Small intestine (tissue), 7 donors: ENCODE measurements around the gene MAS1L. TPM values are rescaled to one million over a fixed set of nuclear protein-coding genes. Genes with fewer than 3 reads are reported as not detected.

Source experiments
- DNase-seq, 2 donors: peaks; one replicate each; pipeline versions ENCODE4 v3.0.0 to v3.0.0-alpha.2; 2013
- FAIRE-seq: peaks from 2 replicates; lab custom pipeline; 2012; peaks lifted over from hg19 to GRCh38; lab: Jason Lieb, UNC
- H3K27ac ChIP-seq, 3 donors: one replicate each; pipeline ENCODE4 v1.5.1; 2013; ENCODE audit warnings: low read length in 2 of 3, mild to moderate bottlenecking in 2 of 3, control low read depth in 1 of 3, inconsistent platforms in 1 of 3, low read depth in 1 of 3, moderate library complexity in 1 of 3
- H3K27me3 ChIP-seq, 3 donors: one replicate each; pipeline ENCODE4 v1.6.1; 2013; ENCODE audit warnings: low read length in 3 of 3, inconsistent platforms in 1 of 3; ENCODE audit not compliant: control insufficient read depth in 3 of 3, insufficient read depth in 3 of 3
- H3K36me3 ChIP-seq, 3 donors: one replicate each; pipeline ENCODE4 v1.6.1; 2013; ENCODE audit warnings: low read length in 3 of 3, inconsistent platforms in 1 of 3, low read depth in 1 of 3, mild to moderate bottlenecking in 1 of 3, moderate library complexity in 1 of 3; ENCODE audit not compliant: control insufficient read depth in 3 of 3, insufficient read depth in 2 of 3
- H3K4me1 ChIP-seq, 3 donors: one replicate each; pipeline ENCODE4 v1.6.1; 2013; ENCODE audit warnings: low read length in 2 of 3, inconsistent platforms in 1 of 3, low read depth in 1 of 3, mild to moderate bottlenecking in 1 of 3, moderate library complexity in 1 of 3; ENCODE audit not compliant: control insufficient read depth in 3 of 3, insufficient read depth in 2 of 3
- H3K4me3 ChIP-seq, 3 donors: one replicate each; pipeline ENCODE4 v1.5.1; 2013; ENCODE audit warnings: low read length in 3 of 3, control low read depth in 1 of 3, inconsistent platforms in 1 of 3, low read depth in 1 of 3, mild to moderate bottlenecking in 1 of 3, moderate library complexity in 1 of 3
- H3K9me3 ChIP-seq, 2 donors: one replicate each; pipeline ENCODE4 v1.6.1; 2013; ENCODE audit warnings: low read depth in 1 of 2, low read length in 1 of 2; ENCODE audit not compliant: control insufficient read depth in 2 of 2, insufficient read depth in 1 of 2
- WGBS, 3 donors: extraction: QIAGEN DNeasy Blood & Tissue Kit; methylation state at CpG; one replicate each; pipeline ENCODE4 v1.1.7; 2013; 5-methylcytosine and 5-hydroxymethylcytosine counted together
- polyA plus RNA-seq, 4 donors: library from polyadenylated mRNA; stranded (reverse) in 3 of 4; unstranded in 1 of 4; fragments of 200-250 nt in 3 of 4; fragments of 120-200 nt in 1 of 4; gene quantifications; one replicate each; pipeline versions ENCODE4 v1.2.1 to v1.2.3, GENCODE V29; 2013
- donor health status: healthy with polysubstance abuse.
- donor health status: control.
- donor health status: control.
- donor health status: Bipolar disorder and iron deficiency.
- donor health status: healthy.

MAS1L gene
- polyA plus RNA-seq, 4 donors, result not detected

DNA sequence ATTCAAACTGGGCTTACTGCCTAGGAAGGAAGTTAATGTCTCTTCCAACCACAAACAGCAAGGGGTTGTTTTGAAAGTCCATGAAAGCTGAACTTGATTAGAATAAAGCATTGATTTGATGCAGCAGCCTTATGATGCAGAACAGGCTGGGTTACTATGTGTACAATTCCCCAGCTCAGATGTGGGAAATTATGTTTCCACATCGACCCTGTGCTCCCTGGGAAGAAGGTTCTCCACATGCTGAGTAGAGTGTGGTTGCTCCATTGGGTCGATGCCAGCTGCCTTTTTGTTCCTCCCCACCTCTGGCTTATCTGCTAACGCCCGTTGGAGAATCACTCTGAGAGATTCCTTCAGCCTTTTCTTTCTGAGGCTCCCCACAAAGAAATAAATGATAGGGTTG lies 1.2 kb downstream of the MAS1L start:
- H3K27me3 ChIP-seq, result no peaks in the 10 kb centered on the region
- H3K36me3 ChIP-seq, result no peaks in the 10 kb centered on the region
- WGBS, 3 donors, result 34 to 52% (median 49%) methylated on average over 4 of the region's 4 CpGs
- no peaks in the 10 kb centered on the region for H3K9me3 ChIP-seq
- FAIRE-seq, result no peak
- H3K4me1 ChIP-seq, result no peaks in the 10 kb centered on the region
- H3K27ac ChIP-seq, result no peak overlapping the region
- no peak overlapping the region for H3K4me3 ChIP-seq
- no peak for DNase-seq

DNA sequence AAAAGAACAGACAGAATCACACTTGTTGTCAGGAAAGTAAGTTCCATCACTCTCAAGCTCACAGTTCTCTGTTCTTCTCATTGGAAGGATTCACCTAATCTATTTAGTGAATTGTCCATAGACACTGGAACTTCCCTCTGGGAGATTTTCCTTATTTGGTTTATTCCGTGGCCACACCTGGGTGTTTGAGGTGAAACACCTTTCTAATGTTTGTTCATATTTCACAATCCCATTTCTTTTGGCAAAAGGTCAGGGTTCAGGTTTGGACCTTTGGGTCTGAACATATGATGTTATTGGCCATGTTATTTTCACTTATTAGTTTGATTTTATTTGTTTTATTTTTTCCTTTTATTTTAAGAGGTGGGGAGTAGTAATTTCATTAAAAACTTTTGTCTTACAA lies 4.0 kb downstream of the MAS1L start:
- no peak overlapping the region for H3K27ac ChIP-seq
- no peaks in the 10 kb centered on the region for H3K27me3 ChIP-seq
- no peak for FAIRE-seq
- no peak for DNase-seq
- no peak overlapping the region for H3K4me3 ChIP-seq
- no peaks in the 10 kb centered on the region for H3K36me3 ChIP-seq
- 26 to 75% (median 26%) methylated on average over 1 of the region's 1 CpG for WGBS, 3 donors
- H3K4me1 ChIP-seq, result no peaks in the 10 kb centered on the region
- no peaks in the 10 kb centered on the region for H3K9me3 ChIP-seq

DNA sequence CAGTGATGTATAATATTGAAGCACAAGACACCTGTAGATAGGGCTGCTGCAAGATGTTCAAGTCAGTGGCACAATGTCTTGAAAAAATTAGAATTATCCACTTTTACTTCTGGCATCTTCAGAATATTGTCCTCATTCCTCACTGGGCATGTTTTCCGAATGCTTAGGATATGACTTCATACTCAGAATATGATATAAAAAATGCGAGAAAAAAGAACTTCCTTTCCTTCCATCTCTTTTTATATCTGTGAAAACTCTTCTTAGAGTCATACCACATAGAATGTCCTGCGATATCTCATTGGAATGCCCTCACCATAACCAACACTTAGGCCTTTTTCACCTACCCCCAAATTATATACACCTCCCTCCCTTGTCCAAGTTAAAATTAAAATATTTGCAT lies 4.6 kb downstream of the MAS1L start:
- no peak for DNase-seq
- no peaks in the 10 kb centered on the region for H3K4me1 ChIP-seq
- FAIRE-seq, result no peak
- WGBS, 3 donors, result 79 to 84% (median 83%) methylated on average over 3 of the region's 3 CpGs
- H3K27me3 ChIP-seq, result no peaks in the 10 kb centered on the region
- H3K9me3 ChIP-seq, result no peaks in the 10 kb centered on the region
- H3K36me3 ChIP-seq, result no peaks in the 10 kb centered on the region
- H3K4me3 ChIP-seq, result no peak overlapping the region
- H3K27ac ChIP-seq, result no peak overlapping the region

DNA sequence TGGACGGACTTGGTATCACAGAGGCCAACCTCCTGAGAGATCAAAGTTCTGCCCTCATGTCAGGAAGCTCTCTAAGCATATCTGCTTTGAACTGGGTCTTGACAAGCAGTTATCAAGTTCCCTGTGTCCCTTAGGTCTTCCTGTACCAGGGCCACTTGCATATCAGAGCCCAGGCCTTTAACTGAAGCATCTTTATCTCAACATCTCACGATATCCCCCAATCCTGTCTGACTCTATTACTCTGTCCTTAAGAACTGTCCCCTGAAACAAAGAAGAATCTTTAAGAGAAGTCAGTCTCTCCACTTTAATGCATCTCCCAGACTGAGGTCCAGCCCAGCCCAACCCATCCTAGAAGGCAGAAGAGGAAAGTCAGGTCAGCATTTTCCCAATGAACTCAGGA lies 8.2 kb downstream of the MAS1L start:
- H3K27ac ChIP-seq, result no peak overlapping the region
- H3K9me3 ChIP-seq, result no peaks in the 10 kb centered on the region
- DNase-seq, result no peak
- no peak for FAIRE-seq
- no peaks in the 10 kb centered on the region for H3K27me3 ChIP-seq
- 58 to 74% (median 68%) methylated on average over 2 of the region's 2 CpGs for WGBS, 3 donors
- no peak overlapping the region for H3K4me3 ChIP-seq
- no peaks in the 10 kb centered on the region for H3K4me1 ChIP-seq
- no peaks in the 10 kb centered on the region for H3K36me3 ChIP-seq

DNA sequence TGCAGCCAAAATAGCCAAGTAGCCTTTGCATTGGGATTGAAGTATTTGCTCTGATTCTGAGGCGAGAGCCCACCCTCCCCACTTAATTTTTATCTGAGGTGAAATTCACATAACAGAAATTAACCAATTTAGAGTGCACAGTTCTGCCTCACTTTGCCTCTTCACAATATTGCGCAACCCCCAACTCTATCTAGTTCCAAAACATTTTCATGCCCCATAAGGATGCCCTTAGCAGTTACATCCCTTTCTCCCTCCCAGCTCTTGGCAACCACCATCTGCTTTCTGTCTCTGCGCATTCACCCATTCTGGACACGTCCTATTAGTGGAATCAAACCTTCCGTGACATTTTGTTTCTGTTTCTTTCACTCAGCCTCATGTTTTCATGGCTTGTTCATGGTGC lies 9.0 kb downstream of the MAS1L start:
- FAIRE-seq, result no peak
- no peak for DNase-seq
- H3K4me1 ChIP-seq, result no peaks in the 10 kb centered on the region
- H3K36me3 ChIP-seq, result no peaks in the 10 kb centered on the region
- WGBS, 3 donors, result 57 to 79% (median 77%) methylated on average over 5 of the region's 5 CpGs
- no peak overlapping the region for H3K27ac ChIP-seq
- H3K4me3 ChIP-seq, result no peak overlapping the region
- no peaks in the 10 kb centered on the region for H3K27me3 ChIP-seq
- no peaks in the 10 kb centered on the region for H3K9me3 ChIP-seq

DNA sequence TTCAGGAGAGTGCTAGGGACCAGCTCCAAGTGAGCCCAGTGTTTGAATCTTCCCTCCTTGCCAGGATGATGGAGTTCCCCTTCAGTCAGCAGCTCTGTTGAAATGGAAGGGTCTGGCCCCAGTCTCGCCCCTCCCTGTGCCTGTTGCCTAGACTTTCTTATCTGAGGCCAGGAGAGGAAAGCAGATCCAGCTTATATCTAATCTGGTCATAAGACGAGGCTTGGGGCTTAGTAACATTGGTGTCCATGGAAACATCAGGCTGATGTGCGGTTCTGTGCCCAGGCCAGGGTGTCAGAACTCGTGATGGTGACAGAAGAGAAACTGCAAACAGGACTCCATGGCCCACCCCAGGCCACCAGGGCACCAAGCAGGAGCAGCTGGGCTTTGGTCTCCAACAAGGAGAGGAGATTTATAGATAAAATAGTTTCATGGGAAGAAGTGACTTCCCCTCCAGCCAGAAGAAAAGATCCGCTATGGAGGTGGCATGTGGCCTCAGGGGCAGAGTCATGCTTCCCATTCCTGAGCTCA lies 9.8 kb downstream of the MAS1L start:
- Histone ChIP-seq H3K36me3 (no peaks in the 10 kb centered on the region), H3K27ac (no peak overlapping the region), H3K4me3 (no peak overlapping the region), H3K27me3 (no peaks in the 10 kb centered on the region), H3K4me1 (no peaks in the 10 kb centered on the region), H3K9me3 (no peaks in the 10 kb centered on the region)
- DNase-seq (no peak), FAIRE-seq (no peak)
- 46 to 62% (median 54%) methylated on average over 5 of the region's 5 CpGs for WGBS, 3 donors

DNA sequence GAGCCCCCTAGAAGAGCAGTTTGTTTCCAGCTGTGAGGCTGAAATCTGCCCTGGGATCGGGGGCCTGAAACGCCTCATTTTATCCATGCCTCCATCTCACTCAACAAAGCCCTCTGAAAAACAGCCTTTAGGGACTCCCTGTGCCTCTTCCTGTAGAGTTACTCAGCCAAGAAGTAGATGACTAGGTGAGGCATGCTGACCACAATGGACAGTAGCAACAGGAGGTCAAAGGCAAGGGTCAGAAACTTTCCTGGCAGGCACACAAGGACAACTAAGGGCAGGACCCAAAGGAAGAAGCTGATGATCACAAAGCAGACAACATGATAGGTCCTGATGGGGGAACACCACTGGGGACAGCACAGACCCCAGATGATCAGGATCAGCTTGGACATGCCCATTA lies 12.8 kb downstream of the MAS1L start:
- Histone ChIP-seq H3K9me3 (no peaks in the 10 kb centered on the region), H3K36me3 (no peaks in the 10 kb centered on the region), H3K4me3 (no peak overlapping the region), H3K27ac (no peak overlapping the region), H3K27me3 (no peaks in the 10 kb centered on the region), H3K4me1 (no peaks in the 10 kb centered on the region)
- no peak for DNase-seq
- FAIRE-seq, result no peak
- WGBS, 3 donors, result 56 to 78% (median 77%) methylated on average over 2 of the region's 2 CpGs

DNA sequence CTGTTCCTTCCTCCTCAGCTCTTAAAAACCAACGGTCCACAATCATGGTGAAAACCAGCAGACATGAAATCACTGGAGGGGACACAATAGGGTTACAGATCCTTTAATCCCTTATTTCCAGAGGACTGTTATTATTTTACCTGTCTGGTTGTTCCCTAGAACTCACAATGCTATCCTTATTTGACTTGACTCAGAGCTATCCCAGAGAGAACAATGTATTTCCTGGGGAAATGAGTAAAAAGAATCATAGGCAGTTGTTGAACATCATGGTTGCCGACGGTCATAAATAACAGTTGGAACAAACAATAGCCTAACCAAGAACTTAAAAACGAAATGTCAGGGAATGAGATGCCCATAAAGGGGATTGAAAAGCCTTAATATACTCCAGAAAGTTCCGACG lies 21.5 kb downstream of the MAS1L start:
- H3K36me3 ChIP-seq, result no peaks in the 10 kb centered on the region
- no peak overlapping the region for H3K4me3 ChIP-seq
- no peak for DNase-seq
- FAIRE-seq, result no peak
- no peaks in the 10 kb centered on the region for H3K4me1 ChIP-seq
- no peak overlapping the region for H3K27ac ChIP-seq
- H3K9me3 ChIP-seq, result no peaks in the 10 kb centered on the region
- 54 to 57% (median 56%) methylated on average over 6 of the region's 6 CpGs for WGBS, 3 donors
- peaks cover 0 to 2% (median 0%) of the 10 kb centered on the region in 3 donors for H3K27me3 ChIP-seq

DNA sequence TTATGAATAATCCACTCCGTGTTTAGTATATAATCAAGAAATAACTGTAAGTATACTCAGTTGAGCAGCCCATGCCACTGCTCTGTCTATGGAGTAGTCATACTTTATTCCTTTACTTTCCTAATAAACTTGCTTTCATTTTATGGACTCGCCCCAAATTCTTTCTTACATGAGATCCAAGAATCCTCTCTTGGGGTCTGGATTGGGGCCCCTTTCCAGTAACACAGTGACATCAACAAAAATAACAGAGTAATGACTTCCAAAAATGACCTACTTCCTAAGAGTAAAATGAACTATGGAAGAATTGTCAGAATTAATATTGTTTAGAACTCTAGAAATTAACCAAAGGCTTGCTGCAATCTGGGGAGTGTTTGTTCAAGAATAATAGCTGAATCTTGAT lies 22.0 kb downstream of the MAS1L start:
- WGBS, 3 donors, result 81 to 90% (median 82%) methylated on average over 2 of the region's 2 CpGs
- H3K9me3 ChIP-seq, result no peaks in the 10 kb centered on the region
- no peak overlapping the region for H3K27ac ChIP-seq
- H3K27me3 ChIP-seq, result peaks cover 0 to 2% (median 0%) of the 10 kb centered on the region in 3 donors
- no peak overlapping the region for H3K4me3 ChIP-seq
- DNase-seq (no peak), FAIRE-seq (no peak)
- H3K4me1 ChIP-seq, result no peaks in the 10 kb centered on the region
- no peaks in the 10 kb centered on the region for H3K36me3 ChIP-seq
